ENCODE results near the gene MAML3. TPM values are rescaled to one million over a fixed set of nuclear protein-coding genes. Genes with fewer than 3 reads are reported as not detected.

MAML3 gene
- total and polyA plus RNA-seq, 2 experiments from 2014 or later = 1.7 to 6.5 TPM

DNA sequence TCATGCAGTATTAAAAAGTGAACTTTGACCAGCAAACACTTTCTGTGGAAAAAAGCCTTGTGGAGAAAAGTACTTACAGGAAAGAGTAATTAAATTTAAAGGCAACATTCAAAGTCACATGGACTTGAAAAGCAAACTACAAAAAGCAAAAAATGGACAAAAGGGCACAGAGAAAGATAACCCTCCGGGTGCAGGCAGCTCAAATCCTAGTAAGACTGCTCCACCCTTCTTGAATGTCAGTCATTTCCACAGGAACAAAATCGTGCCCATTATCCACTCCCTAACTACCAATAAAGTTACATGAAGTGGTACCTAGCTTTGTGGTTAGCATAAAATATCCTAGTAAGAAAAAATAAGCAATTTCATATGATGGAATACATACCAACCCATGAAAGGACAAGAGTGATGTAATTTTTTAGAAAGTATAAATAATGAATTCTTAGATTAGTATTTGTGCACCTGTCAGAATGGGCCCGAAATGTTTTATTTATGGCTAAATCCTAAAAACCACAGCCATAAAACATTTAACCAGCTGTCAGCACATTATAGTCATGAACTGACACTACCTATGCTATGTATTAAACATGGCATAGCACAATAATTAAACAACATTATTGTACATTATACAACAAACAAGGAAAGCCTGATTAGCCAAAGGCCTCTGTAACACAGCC lies 43.3 kb downstream of the MAML3 start:
- Histone ChIP-seq H3K4me1 (ENCODE audit: insufficient read depth) (no peaks in the 10 kb centered on the region), H2AFZ (no peak overlapping the region), H3K9me2 (ENCODE audit: insufficient read depth) (no peaks in the 10 kb centered on the region), H3K27me3 (ENCODE audit: insufficient read depth) (no peaks in the 10 kb centered on the region), H3K4me3 (no peak overlapping the region), H3K36me3 (ENCODE audit: insufficient read depth) (no peaks in the 10 kb centered on the region), H3F3A (replicated peaks; ENCODE audit: low read depth) (no peaks in the 10 kb centered on the region), H4K20me1 (replicated peaks; ENCODE audit: insufficient read depth) (no peaks in the 10 kb centered on the region), H3K27ac (ENCODE audit: low read depth) (no peak overlapping the region), H3K79me2 (replicated peaks; ENCODE audit: insufficient read depth) (no peaks in the 10 kb centered on the region), H3K4me2 (no peak overlapping the region)
- TF ChIP-seq ZNF114 (CRISPR knock-in tag; IDR thresholded peaks at IDR 0.05) (no peak), POLR2AphosphoS5 (IDR thresholded peaks at IDR 0.05; ENCODE audit: low read depth) (no peak)
- DNase-seq (ENCODE audit: low spot score) (no peak), ATAC-seq (no peak)
- Mint-ChIP-seq H3K4me1 (peaks cover 6% of the 10 kb centered on the region; the same call in 2 of the 3 replicates), H3K27me3 (ENCODE audit: insufficient read depth, low read depth, poor library complexity) (no peaks in the 10 kb centered on the region), H3K4me3 (no peak overlapping the region), H3K27ac (no peak overlapping the region), H3K9me3 (no peaks in the 10 kb centered on the region), H3K36me3 (ENCODE audit: low read depth) (no peaks in the 10 kb centered on the region)

DNA sequence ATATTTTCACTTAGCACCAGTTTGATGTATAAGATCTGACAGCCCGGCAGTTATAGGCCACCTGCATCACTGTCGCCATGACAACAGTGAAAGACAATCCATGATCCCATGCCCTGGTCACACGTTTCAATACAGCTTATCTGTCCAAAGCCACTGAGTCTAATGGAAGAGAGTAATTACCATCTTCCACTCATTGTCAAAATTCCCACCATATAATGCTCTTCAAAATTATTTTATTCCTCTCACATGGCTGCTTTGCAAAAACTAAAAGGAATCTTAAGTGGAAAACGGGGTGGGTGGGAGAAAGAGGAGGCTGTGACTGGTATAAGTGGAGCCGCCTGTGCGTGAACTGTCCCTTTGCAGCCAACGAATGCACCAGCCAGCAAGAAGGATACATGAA lies 44.2 kb downstream of the MAML3 start:
- Mint-ChIP-seq H3K27ac (no peak overlapping the region), H3K4me1 (peaks cover 2% of the 10 kb centered on the region; the same call in 1 of the 3 replicates), H3K4me3 (no peak overlapping the region), H3K36me3 (ENCODE audit: low read depth) (no peaks in the 10 kb centered on the region), H3K9me3 (no peaks in the 10 kb centered on the region), H3K27me3 (ENCODE audit: insufficient read depth, low read depth, poor library complexity) (no peaks in the 10 kb centered on the region)
- Histone ChIP-seq H3F3A (replicated peaks; ENCODE audit: low read depth) (no peaks in the 10 kb centered on the region), H3K4me1 (ENCODE audit: insufficient read depth) (no peaks in the 10 kb centered on the region), H3K4me2 (no peak overlapping the region), H3K27ac (ENCODE audit: low read depth) (no peak overlapping the region), H3K36me3 (ENCODE audit: insufficient read depth) (no peaks in the 10 kb centered on the region), H3K79me2 (replicated peaks; ENCODE audit: insufficient read depth) (no peaks in the 10 kb centered on the region), H2AFZ (no peak overlapping the region), H4K20me1 (replicated peaks; ENCODE audit: insufficient read depth) (no peaks in the 10 kb centered on the region), H3K4me3 (no peak overlapping the region), H3K27me3 (ENCODE audit: insufficient read depth) (no peaks in the 10 kb centered on the region), H3K9me2 (ENCODE audit: insufficient read depth) (no peaks in the 10 kb centered on the region)
- ATAC-seq (no peak), DNase-seq (ENCODE audit: low spot score) (no peak)
- no peak for TF ChIP-seq ZNF114 (CRISPR knock-in tag; IDR thresholded peaks at IDR 0.05)
- TF ChIP-seq EZH2 (IDR thresholded peaks at IDR 0.05; ENCODE audit: low read depth, unreplicated experiment) = no peak
- TF ChIP-seq ZNF331 (CRISPR knock-in tag; IDR thresholded peaks at IDR 0.05; ENCODE audit: low read depth) = no peak
- TF ChIP-seq POLR2AphosphoS5 (IDR thresholded peaks at IDR 0.05; ENCODE audit: low read depth) = no peak
- no peak for TF ChIP-seq JUNB (IDR thresholded peaks at IDR 0.05; ENCODE audit: unreplicated experiment)

DNA sequence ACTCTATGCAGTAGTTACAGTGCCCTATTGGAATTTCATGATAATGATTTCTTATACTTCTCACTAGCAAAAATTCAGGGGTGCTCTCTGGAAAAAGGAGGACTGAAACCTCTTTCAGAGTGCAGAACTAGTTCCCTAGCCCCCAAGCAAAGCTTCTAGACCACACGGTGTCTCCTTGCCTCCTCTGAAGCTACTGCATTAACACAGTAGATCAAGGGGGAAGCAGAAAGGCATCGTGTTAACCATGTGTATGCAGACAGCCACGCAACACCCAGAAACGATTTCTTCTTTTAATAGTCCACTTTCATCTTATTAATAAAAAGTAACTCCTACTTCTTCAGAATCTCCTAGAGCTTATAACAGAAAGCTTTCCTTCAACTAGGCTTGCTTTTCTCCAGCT lies 44.7 kb downstream of the MAML3 start:
- Mint-ChIP-seq H3K27me3 (ENCODE audit: insufficient read depth, low read depth, poor library complexity) (no peaks in the 10 kb centered on the region), H3K9me3 (no peaks in the 10 kb centered on the region), H3K27ac (no peak overlapping the region), H3K4me1 (peaks cover 2% of the 10 kb centered on the region; the same call in 1 of the 3 replicates), H3K4me3 (no peak overlapping the region), H3K36me3 (ENCODE audit: low read depth) (no peaks in the 10 kb centered on the region)
- Histone ChIP-seq H3K79me2 (replicated peaks; ENCODE audit: insufficient read depth) (no peaks in the 10 kb centered on the region), H3K36me3 (ENCODE audit: insufficient read depth) (no peaks in the 10 kb centered on the region), H3F3A (replicated peaks; ENCODE audit: low read depth) (no peaks in the 10 kb centered on the region), H3K4me1 (ENCODE audit: insufficient read depth) (no peaks in the 10 kb centered on the region), H3K27ac (ENCODE audit: low read depth) (no peak overlapping the region), H4K20me1 (replicated peaks; ENCODE audit: insufficient read depth) (no peaks in the 10 kb centered on the region), H2AFZ (no peak overlapping the region), H3K4me3 (no peak overlapping the region), H3K9me2 (ENCODE audit: insufficient read depth) (no peaks in the 10 kb centered on the region), H3K27me3 (ENCODE audit: insufficient read depth) (no peaks in the 10 kb centered on the region), H3K4me2 (no peak overlapping the region)
- ATAC-seq (no peak), DNase-seq (ENCODE audit: low spot score) (no peak)
- TF ChIP-seq REST (IDR thresholded peaks at IDR 0.05; ENCODE audit: unreplicated experiment) (no peak), STAT1 (IDR thresholded peaks at IDR 0.05; ENCODE audit: unreplicated experiment) (no peak), ZNF114 (CRISPR knock-in tag; IDR thresholded peaks at IDR 0.05) (no peak), EZH2 (IDR thresholded peaks at IDR 0.05; ENCODE audit: low read depth, unreplicated experiment) (no peak), ZNF331 (CRISPR knock-in tag; IDR thresholded peaks at IDR 0.05; ENCODE audit: low read depth) (no peak), POLR2AphosphoS5 (IDR thresholded peaks at IDR 0.05; ENCODE audit: low read depth) (no peak), ETS1 (IDR thresholded peaks at IDR 0.05) (no peak), CTCF (conservative IDR thresholded peaks at IDR 0.05; ENCODE audit: low read depth in 2 of 2) (no peak), CREB1 (CRISPR knock-in tag; IDR thresholded peaks at IDR 0.05; ENCODE audit: low read depth) (no peak)
